GM12872 (cell line): ENCODE results near the gene DBI.

Experiments used
- CTCF ChIP-seq: IDR thresholded peaks from 3 replicates; pipeline ENCODE4 v1.5.1; 2011; ENCODE audit warnings: low read depth, mild to moderate bottlenecking, low read length, moderate library complexity; ENCODE audit not compliant: insufficient read depth

Gene DBI

GRCh38 chr2:119366649-119367471, at the start of gene DBI, which contains the start of gene C2orf76:
Gene DBI (plus strand): TSS chr2:119366977. CDS start chr2:119367052, 75 bp downstream.
Gene C2orf76 (minus strand): TSS chr2:119366834. CDS start chr2:119339959, 26,875 bp downstream.
- TF ChIP-seq CTCF = no peak

- TF ChIP-seq CTCF = no peak
These were observed 49.2 kb upstream of the DBI start for GRCh38 chr2:119317554-119317953.

GRCh38 chr2:119319593-119319992, 47.2 kb upstream of the DBI start:
- TF ChIP-seq CTCF = no peak

DNA sequence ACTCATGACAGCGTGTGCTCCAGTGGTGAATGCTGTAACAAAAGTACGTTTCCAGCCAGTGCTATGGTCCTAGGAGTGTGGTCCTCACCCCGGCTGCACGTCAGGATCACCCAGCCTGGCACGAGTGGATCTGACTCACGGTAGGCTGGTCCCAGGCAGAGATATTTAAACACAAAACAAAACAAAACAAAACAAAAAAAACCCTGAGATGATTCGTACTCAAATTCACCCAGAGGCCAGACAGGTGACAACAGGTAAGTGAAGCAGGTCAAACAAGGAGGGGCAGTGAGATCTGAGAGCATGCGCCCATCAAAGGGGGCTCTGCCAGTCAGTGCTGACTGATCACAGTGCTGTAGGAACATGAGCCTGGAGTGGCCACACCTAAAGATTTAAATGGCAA, 43.3 kb upstream of the DBI start:
- no peak for TF ChIP-seq CTCF

GRCh38 chr2:119324685-119325270, 42.0 kb upstream of the DBI start:
- no peak for TF ChIP-seq CTCF

- TF ChIP-seq CTCF = no peak
These were observed 39.8 kb upstream of the DBI start for GRCh38 chr2:119326938-119327337.

DNA sequence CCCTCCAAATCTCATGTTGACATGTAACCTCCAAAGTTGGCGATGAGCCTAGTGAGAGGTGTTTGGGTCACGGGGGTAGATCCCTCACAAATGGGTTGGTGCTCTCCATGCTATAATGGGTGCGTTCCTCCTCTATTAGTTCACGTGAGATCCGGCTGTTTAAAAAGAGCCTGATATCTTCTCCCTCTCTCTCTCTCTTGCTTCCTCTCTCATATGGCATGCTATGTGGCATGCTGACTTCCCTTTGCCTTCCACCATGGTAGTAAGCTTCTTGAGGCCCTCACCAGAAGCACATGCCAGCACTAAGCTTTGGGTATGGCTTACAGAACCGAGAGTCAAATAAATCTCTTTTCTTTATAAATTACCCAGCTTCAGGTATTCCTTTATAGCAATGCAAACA, 39.3 kb upstream of the DBI start:
- TF ChIP-seq CTCF = no peak
